GM19397 (cell line): ENCODE results near the gene SPATC1L.

Experiments
- ATAC-seq: cut with Tn5 transposase; IDR thresholded peaks from one replicate; pipeline ENCODE4 v1.9.1; 2021; ENCODE audit warnings: mild to moderate bottlenecking, moderate library complexity; ENCODE audit not compliant: unreplicated experiment

Gene SPATC1L

DNA sequence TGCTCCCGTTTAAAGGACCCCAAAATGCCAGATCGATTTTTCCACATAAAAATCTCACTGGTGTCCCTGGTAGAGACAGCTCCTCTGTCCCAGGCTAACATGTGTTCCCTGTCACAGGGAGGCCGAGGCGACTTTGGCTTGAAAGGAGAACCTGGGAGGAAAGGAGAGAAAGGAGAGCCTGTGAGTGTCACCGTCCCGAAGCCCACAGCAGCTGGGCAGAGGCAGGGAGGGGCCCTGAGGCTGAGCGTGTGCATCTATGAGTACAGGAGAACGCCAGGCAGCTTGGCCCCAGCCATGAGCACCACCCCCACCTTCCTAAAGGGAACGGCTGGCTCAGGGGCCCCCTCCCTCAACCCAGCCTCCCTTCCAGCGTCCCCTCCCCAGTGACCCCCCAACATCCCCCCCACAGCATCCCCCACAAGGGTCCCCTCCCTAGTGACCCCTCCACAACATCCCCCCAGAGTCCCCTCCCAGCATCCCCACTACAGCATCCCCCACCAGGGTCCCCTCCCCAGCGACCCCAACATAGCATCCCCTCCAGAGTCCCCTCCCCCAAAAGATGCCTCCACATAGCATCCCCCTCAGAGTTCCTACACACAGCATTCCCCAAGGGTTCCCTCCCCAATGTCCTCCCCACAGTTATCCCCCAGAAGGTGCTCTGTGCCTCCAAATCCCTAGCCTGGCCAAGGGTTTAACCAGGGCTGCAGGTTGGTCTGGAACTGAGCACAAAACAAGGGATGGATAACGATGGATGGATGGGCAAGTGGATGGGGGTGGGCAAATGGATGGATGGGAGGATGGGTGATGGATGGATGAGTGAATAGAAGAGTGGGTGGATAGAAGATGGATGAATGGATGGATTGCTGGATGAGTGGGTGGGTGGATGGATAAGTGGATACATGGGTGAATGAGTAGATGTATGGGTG is 61.2 kb downstream of the SPATC1L start:
- no peak for ATAC-seq

DNA sequence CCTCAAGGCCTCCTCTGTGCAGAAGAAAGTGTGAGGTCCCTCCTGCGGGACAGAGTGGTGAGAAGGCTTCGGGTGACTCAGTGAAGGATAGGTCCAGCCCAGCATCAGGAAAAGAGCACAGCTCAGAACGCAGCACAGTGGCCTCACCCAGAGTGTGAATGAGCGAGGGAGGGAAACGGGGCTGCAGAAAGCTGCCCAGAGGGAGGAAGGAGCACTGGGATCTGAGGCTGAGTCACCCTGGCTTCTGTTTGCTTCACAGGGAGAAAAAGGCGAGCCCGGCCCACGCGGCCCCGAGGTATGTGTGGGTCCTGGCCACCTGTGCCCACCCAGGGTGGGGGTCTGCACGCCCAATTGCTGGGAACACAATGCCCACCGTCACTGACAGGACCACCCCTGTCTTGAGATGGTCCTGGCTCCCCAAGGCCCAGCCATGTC is 62.0 kb downstream of the SPATC1L start:
- ATAC-seq: no peak

DNA sequence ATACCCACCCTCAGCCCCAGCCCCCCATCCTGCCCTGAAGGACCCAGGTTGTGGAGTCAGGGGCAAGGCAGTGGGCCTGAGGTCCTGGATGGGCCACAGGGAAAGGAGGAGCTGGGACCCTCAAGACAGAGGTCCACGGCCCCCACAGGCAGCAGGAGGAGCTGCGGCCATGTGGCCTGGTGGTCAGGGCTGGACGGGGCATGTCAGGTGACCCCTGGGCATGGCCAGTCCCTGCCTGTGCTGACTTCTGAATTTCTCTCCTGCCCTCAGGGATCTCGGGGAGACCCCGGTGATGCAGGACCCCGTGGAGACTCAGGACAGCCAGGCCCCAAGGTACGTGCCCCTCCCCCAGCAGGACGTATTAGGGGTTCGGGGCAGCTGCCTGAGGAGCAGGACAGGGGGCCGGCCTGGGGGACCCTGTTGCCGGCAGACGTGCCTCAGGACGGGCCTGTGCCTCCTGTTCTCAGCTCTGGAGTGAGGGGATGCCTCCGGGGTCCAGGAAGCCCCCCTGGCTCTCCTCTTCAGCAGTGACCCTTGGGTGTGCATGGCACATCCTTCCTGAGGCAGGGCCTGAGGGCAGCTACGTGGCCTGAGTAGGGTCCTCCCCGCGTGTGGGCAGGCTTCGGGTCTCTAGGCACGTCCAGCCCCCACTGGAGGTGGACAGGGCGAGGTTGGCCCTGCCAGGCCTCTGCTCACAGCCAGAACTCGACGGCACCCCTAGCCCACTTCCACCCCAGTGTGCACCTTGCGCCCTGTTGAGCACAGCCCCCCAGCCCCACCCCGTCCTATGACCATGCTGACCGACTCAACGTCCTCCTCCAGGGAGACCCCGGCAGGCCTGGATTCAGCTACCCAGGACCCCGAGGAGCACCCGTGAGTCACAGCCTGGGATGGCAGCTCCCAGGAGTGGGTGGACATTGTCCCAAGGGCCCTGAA is 62.7 kb downstream of the SPATC1L start:
- ATAC-seq: no peak

DNA sequence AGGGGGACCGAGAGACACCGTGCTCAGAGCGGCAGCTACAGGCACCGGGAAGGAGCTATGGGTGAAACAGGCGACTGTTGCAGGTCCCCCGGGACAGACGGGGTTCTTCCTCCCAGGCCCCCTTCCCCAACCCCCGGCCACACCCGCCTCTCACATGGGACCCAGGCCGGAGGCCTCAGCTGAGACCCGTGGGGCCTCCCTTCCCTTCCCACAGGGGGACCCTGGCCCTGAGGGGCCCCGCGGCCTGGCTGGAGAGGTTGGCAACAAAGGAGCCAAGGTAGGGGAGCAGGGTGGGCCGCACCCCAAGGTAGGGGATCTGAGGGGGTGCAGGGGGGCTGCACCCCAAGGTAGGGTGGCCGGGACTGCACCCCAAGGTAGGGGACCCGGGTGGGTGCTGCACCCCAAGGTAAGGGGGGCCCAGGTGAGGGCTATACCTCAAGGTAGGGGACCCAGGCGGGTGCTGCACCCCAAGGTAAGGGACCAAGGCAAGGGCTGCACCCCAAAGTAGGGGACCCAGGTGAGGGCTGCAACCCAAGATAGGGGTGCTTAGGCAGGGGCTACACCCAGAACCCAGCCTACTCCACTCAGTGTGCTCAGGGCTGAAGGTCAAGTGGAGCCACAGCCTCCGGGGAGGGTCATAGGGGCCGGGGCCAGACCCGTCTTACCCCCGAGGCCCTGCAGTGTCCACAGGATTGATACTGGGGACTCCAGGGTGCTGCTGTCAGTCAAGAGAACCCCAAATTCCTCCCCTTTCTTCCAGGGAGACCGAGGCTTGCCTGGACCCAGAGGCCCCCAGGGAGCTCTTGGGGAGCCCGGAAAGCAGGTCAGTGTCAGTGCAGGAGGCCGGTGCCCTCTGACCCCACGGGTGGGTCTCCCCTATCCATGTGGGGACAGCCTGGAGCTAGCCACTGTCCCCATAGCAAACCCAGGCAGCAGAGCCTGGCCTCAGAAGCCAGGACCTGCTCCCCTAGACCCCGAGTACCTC is 63.7 kb downstream of the SPATC1L start:
- no peak for ATAC-seq

DNA sequence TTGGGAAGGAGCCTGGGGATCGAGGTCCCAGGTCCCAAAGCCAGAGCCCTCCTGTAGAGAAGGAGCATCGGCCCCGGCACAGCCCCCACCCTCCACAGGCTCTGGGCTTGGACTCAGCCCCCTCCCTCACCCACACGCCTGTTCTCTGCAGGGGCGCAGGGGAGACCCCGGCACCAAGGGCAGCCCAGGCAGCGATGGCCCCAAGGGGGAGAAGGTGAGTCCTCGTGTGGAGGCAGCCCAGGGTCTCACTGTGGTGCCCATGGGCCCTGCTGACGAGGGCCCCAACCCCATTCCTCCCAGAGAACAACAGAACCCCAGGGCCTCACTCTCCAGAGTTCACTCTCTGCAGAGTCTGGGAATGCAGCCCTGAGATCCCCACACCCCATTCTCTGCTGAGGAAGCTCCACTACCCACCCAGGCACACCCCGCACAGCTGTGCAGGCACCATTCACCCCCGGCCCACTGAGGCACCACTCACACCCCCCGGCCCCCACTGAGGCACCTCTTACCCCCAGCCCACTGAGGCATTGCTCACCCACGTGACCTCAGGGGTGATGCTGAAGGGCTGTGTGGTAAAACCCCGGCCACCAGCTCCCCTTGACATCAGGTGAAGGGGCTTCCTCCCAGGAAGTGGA is 64.5 kb downstream of the SPATC1L start:
- no peak for ATAC-seq

DNA sequence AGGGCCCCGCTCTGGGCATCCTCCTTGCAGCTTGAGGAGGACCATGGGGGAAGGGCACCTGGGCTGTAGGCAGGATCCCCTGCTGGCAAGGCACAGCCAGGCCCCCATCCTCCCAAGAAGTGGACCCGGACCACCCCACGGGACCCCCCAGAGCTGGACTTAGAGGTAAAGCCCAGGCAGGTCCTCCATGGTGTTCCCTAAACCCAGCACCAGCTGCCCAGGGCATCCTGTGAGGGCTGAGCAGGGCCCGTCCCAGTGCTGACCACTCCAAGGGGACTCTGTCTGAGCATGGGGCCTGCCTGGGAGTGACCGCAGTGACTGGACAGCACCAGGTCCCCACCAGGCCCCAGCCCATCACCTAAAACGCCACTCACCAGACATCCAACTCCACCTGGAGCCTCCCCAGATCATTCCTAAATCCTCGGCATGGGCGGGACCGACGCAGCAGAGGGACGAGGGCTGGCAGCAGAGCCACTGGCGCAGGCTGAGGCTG is 65.1 kb downstream of the SPATC1L start:
- no peak for ATAC-seq

DNA sequence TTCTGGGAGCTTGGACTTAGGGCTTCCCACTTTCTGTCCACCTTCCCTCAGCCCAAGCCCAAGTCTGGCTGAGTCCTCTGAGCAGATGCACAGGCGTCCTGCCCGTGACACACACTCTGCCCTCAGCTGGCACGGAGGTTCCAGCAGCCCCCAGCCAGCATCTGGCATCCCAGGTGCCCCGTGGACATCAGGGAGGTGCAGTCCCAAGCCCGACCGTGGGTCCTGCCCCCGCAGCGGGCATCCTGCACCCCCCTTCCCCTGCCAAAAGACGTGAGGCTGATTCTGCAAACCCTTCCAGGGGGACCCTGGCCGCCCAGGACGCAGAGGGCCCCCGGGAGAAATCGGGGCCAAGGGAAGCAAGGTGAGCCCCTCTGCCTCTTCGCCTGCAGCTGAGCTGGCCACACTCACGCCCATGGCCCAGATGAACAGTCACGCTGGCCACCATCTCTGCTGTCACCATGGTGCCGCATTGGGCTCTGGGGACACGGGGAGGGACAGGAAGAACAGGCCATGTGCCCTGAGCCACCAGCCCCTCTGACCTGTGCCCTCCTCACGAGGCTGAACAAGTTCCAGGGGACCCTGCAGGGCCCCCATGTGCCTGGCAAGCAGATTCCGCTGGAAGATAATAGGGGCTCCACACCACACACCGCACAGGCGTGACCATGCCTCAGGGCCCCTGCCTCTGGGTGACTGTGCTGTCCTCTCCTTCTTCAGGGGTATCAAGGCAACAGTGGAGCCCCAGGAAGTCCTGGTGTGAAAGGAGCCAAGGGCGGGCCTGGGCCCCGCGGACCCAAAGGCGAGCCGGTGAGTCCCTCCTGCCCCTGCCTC is 65.7 kb downstream of the SPATC1L start:
- no peak for ATAC-seq

DNA sequence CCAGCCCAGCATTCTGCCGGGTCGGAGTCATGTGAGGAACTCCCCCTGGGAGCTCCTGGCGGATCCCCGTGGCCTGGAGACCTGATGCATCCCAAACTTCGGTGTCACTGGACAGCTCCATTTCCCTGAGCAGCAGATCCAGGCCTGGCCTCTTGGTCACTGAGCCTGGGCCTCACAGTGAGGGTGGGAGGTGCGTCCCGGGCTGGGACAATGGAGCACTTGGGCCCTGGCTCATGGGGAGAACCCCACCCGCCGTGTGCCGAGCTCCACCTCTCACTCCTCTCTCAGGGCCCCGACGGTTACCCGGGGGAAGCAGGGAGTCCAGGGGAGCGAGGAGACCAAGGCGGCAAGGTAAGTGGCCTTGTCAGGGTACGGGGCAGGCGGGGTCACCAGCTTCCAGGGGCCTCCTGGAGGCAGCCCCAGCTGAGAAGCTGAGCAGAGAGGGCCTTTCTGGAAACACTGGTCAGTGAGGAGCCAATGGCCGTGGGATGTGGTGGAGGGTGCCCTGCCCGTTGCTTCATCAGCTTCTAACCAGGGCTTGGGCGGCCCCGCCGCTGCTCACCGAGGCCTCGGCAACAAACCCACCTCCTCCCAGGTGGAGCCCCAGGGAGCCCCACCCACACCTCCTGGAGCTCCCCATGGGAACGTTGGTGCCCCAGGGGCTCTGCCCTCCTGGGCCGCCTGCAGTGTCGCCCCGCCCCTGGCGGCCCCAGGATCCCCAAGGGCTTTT is 66.5 kb downstream of the SPATC1L start:
- ATAC-seq: no peak

DNA sequence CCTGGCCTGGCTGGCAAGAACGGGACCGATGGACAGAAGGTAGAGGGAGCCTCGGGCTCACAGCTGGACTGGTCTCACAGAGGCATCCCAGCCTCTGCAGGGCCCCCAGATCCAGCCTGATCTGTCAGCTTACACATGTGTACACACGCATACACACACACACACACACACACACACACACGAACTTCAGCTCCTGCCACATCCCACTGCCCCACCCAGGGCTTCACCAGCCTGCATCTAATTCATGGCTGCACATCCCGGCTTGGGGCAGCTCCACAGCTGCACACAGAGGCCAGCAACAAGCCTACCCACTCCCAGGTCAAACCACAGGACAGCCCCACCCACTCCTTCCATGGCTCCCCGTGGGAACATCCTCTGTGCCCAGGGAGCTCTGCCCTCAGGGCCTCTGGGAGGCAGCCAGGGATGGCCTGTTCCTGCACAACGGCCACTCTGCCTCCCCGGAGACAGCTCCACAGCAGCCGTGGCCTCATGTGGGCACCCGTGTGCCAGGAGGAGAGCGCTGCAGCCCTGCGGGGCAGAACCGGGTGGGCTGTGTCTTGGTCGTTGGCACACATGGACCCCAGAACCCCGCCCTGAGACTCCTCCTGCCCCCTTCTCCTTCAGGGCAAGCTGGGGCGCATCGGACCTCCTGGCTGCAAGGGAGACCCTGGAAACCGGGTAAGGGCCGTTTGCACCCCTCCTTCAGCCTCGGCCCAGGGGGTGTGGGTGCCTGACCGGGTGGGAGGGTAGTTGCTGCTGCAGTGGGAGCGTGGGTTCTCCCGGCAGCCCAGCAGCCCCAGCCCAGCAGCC is 67.3 kb downstream of the SPATC1L start:
- no peak for ATAC-seq

DNA sequence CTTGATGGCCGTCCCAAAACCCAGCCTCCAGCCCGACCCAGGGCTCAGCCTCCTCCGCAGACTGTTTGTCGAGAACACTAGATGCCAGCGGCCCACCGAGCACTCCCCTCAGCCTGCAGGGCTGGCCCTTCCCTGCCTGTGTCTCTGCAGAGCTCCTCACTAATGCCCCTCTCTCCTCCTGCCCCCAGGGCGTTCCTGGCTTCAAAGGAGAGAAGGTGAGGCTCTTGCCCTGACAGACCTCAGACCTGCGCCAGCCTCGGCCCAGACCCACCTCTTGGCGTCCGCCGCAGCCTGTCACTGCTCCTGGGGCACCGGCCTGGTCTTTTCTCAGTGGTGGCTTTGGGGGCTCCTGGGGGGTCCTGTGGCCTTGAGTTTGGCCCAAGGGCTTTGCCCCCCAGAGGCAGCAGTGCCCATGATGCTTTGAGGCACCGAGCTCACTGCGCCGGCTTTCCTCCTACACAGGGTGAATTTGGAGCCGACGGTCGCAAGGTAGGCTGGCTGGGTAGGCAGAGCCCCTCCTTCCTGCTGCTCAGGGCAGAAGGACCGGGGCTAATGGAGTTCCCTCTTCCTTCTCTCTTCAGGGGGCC is 68.0 kb downstream of the SPATC1L start:
- no peak for ATAC-seq

DNA sequence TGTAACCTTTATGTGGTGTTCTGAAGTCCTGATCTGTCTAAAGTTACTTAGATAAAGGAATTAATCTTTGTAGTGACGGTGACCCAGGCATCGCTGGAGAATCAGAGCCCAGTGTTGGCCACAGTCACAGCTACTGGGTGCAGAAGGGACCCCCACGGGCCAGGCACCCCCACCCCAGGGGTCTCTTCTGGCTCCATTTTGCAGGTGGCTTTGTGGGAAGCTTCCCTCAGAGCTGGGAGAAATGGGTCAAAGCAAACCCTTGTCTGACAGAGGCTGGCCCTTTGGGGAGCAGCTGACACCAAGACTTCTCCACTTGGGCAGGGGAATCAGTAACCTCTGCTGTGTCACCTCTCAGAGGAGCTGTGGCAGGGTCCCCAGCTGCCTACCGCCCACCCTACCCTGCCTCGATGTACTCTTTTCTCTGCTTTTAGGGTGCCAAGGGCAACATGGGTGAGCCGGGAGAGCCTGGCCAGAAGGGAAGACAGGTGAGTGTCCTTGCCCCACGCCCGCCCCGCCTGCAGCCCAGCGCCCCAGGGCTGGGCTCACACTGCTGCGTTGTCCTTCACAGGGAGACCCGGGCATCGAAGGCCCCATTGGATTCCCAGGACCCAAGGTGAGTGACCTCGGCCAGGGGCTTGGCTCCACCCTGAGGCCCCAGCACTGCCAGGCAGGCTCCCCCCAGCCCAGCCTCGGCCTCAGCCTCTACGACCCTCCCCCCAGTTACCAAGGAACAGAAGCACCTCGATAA is 68.6 kb downstream of the SPATC1L start:
- no peak for ATAC-seq

DNA sequence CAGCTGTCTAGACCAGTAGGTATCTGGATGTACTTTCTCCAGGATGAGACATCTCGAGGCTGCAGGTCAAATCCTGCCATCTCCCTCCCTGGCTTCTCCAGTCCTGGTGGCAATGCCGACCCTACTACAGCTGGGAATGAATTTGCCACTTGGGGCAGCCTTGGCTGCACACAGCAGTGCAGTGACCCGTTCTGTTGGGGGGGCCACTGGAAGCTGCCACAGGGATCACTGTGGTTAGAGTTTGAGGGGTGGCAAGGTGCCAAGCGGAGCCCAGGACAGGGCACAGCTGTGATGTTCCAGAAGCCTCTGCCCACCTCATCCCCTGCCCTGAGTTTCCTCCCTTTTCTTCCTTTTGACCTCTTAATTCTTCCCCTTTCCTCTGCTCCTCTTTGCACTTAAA is 69.3 kb downstream of the SPATC1L start:
- no peak for ATAC-seq

DNA sequence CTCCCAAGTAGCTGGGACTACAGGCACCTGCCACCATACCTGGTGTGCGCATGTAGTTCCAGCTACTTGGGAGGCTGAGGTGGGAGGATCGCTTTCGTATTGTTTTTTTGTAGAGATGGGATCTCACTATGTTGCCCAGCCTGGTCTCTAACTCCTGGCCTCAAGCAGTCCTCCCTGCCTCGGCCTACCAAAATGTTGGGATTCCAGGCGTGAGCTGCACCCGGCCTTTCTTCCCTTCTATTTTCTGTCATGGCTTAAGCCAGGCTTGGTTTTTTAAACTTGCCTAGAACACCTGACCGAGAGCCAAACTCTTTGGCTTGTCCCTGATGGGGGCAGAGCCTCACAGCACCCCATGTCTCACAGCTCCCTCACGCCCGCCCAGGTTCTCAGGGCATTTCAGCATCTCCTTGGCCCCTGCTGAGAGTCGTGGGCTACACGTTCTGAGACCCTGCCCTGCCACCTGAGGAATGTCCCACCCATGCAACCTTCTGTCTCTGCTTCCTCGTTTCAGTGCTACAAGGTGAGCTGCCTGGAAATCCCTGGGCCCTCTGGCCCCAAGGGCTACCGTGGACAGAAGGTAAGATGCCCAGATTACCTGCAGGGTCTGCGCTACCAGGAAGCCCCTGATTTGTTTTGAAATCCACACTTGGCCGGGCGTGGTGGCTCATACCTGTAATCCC is 70.6 kb downstream of the SPATC1L start:
- no peak for ATAC-seq

DNA sequence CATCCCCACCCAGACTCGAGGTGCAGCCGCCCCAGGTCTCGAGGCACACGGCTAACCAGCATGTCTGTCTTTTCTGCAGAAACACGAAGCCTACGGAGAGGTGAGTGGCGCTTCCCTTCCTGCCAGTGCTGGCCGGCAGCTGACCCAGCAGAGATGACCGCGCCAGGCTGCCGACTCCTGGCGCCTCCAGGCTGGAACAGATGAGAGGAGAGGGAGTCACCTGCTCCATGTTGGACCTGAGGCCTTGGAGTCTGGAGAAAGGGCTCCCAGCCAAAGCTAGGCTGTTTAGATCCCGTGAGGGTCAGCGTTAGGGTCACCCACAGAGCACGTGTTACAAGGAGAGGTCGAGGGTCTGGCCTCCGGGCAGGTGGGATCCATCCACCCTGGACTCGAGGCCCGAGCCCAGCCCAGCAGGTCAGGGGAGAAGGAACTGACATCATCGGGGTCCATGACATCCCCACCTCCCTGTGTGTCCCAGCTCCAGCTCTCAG is 71.5 kb downstream of the SPATC1L start:
- no peak for ATAC-seq

DNA sequence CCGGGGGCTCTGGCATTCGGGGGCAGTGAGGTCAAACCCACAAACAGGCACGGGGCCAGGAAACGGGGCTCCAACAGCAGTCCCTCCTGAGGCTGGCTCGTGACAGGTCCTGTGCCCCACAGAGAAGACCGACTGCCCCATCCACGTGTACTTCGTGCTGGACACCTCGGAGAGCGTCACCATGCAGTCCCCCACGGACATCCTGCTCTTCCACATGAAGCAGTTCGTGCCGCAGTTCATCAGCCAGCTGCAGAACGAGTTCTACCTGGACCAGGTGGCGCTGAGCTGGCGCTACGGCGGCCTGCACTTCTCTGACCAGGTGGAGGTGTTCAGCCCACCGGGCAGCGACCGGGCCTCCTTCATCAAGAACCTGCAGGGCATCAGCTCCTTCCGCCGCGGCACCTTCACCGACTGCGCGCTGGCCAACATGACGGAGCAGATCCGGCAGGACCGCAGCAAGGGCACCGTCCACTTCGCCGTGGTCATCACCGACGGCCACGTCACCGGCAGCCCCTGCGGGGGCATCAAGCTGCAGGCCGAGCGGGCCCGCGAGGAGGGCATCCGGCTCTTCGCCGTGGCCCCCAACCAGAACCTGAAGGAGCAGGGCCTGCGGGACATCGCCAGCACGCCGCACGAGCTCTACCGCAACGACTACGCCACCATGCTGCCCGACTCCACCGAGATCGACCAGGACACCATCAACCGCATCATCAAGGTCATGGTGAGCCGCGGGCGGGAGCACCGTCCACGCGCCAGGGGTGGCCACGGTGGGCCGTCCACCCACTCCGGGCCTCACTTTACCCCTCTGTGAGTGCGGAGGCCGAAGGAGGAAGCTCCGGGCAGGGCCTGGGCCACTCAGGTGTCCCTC is 72.2 kb downstream of the SPATC1L start:
- ATAC-seq: no peak
